Upper lobe of left lung (tissue), 6 donors: ENCODE data around the gene GGT7. TPM values are rescaled to one million over a fixed set of nuclear protein-coding genes. Genes with fewer than 3 reads are reported as not detected.
"Not testable (repeated sequence)": the region's sequence is repeated elsewhere in the genome, so short reads cannot be mapped to it uniquely, and the experiment has no call there.

Experiments
- ATAC-seq, 2 donors: fragments of 200-7000 bp; cut with Tn5 transposase; one replicate each; pipeline ENCODE4 v1.9.1; 2022; ENCODE audit warnings: mild to moderate bottlenecking in 2 of 2, moderate library complexity in 2 of 2; ENCODE audit not compliant: low FRiP score in 2 of 2
- DNase-seq, 2 donors: peaks; one replicate each; pipeline ENCODE4 v3.0.0-alpha.2; 2019 to 2020
- H3K27ac ChIP-seq, 4 donors: fragments of 200-600 bp; sonication (generic); one replicate each; pipeline ENCODE4 v1.5.1; 2016 to 2019
- H3K27me3 ChIP-seq, 4 donors: fragments of 200-600 bp; sonication (generic); one replicate each; pipeline ENCODE4 v1.5.1; 2017 to 2019
- H3K36me3 ChIP-seq, 4 donors: fragments of 200-600 bp; sonication (generic); one replicate each; pipeline ENCODE4 v1.5.1; 2016 to 2019
- H3K4me1 ChIP-seq, 4 donors: fragments of 200-600 bp; sonication (generic); one replicate each; pipeline ENCODE4 v1.5.1; 2018 to 2019
- H3K4me3 ChIP-seq, 4 donors: fragments of 200-600 bp; sonication (generic); one replicate each; pipeline ENCODE4 v1.5.1; 2017 to 2019; ENCODE audit warnings: mild to moderate bottlenecking in 2 of 4, moderate library complexity in 1 of 4
- H3K9me3 ChIP-seq, 4 donors: fragments of 200-600 bp; sonication (generic); one replicate each; pipeline ENCODE4 v1.5.1; 2018 to 2019
- EP300 ChIP-seq, 4 donors: sonication (generic); formaldehyde crosslinking; IDR thresholded peaks; one replicate each; pipeline ENCODE4 v1.5.1; 2017; ENCODE audit warnings: antibody characterized with exemption in 4 of 4, control low read depth in 2 of 4
- POLR2A ChIP-seq, 4 donors: fragments of 450-650 bp; IDR thresholded peaks; one replicate each; pipeline ENCODE4 v1.5.1; 2016 to 2017; ENCODE audit warnings: antibody characterized with exemption in 4 of 4, mild to moderate bottlenecking in 2 of 4
- POLR2AphosphoS5 ChIP-seq, 2 donors: sonication (generic); formaldehyde crosslinking; IDR thresholded peaks; one replicate each; pipeline ENCODE4 v1.5.1; 2017; ENCODE audit warnings: antibody characterized with exemption in 2 of 2
- WGBS, 2 donors: methylation state at CpG; one replicate each; pipeline ENCODE4 v1.1.5; 2017 to 2018; 5-methylcytosine and 5-hydroxymethylcytosine counted together
- total RNA-seq, 6 donors: library from RNA; depleted of rRNA in 4 of 6; stranded (reverse); fragments of >200 nt in 4 of 6; gene quantifications; one replicate each; pipeline versions ENCODE4 v1.1.0 to v1.2.1, GENCODE V29; 2016 to 2021
- TF ChIP-seq, protein P1 (sequence below), 6 experiments: fragments of 450-650 bp in 4 of 6; fragments of 200-600 bp in 2 of 6; sonication (generic) in 2 of 6; IDR thresholded peaks; one replicate each; pipeline ENCODE4 v1.5.1; 2016 to 2019; ENCODE audit warnings: antibody characterized with exemption in 6 of 6
- donor health status: DM: no; HTN: no; CAD: no; lungs with moderate emphysema.
- donor health status: DM: no; HTN: yes; CAD: no; lungs with severe emphysema.

GGT7 gene
- total RNA-seq, 6 donors from 2014 or later: 12.9 to 49.2 (median 25.1) TPM

DNA sequence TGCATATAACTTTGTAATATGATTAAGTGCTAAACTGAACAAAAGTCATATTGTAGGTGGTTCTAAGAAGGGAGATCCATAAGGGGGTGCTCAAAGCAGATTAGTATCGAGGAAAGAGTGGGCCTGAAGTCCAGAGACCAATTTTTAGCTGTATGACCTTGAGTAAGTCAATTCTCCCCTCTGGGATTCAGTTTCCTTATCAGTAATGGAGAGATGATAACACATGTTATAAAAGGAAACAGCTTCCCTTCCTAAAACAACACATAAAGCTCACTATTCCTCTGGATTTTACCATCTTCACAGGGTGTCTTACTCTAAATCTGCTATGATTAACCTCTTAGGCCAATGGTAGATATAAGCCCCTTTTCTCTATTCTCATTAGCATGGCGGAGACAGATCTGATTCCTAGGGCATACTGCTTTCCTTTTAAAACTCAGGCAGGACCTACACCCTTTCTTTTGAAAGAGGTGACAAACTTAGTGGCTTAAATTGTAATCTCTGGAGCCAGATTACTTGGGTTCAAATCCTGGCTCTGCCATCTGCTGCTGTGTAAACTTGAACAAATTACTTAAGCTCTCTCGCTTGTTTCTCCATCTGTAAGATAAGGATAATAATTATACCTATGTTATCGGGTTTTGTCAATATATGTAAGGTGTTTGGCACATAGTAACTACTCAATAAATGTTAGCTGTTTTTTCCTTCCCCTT is 43.2 kb upstream of the GGT7 start:
- TF ChIP-seq POLR2A (IDR thresholded peaks at IDR 0.05): no peak
- TF ChIP-seq, protein P1, sequence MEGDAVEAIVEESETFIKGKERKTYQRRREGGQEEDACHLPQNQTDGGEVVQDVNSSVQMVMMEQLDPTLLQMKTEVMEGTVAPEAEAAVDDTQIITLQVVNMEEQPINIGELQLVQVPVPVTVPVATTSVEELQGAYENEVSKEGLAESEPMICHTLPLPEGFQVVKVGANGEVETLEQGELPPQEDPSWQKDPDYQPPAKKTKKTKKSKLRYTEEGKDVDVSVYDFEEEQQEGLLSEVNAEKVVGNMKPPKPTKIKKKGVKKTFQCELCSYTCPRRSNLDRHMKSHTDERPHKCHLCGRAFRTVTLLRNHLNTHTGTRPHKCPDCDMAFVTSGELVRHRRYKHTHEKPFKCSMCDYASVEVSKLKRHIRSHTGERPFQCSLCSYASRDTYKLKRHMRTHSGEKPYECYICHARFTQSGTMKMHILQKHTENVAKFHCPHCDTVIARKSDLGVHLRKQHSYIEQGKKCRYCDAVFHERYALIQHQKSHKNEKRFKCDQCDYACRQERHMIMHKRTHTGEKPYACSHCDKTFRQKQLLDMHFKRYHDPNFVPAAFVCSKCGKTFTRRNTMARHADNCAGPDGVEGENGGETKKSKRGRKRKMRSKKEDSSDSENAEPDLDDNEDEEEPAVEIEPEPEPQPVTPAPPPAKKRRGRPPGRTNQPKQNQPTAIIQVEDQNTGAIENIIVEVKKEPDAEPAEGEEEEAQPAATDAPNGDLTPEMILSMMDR (IDR thresholded peaks at IDR 0.05): no peak
- no peak for TF ChIP-seq EP300 (IDR thresholded peaks at IDR 0.05)
- no peak for TF ChIP-seq POLR2AphosphoS5 (IDR thresholded peaks at IDR 0.05)
- ATAC-seq (no peak), DNase-seq (no peak)
- Histone ChIP-seq H3K9me3 (no peaks in the 10 kb centered on the region), H3K4me3 (no peak overlapping the region), H3K27me3 (no peaks in the 10 kb centered on the region), H3K4me1 (peaks cover 0 to under 1% (median 0%) of the 10 kb centered on the region in 4 donors), H3K36me3 (peaks cover 0 to 51% (median 17%) of the 10 kb centered on the region in 4 donors), H3K27ac (no peak overlapping the region)
- WGBS, 2 donors: 92 to 93% methylated on average over 4 of the region's 4 CpGs

DNA sequence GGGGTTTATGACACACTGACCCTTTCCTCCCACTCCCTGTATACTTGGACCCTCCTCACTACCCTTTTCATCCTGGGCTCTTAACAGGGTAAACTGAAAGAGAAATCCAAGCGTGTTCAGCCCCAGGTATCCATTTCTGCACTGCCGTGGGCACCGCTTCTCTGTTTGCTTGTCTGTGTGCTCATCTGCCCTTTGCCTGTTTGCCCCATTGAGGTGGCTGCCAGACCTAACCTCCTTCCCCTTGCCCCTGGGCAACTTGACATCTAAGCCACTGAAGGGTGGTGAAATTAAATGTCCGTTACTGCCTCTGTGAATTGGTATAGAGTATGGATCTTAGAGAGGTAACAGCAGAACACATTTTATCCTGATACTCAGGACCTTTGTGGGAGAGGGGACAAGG is 42.5 kb upstream of the GGT7 start:
- Histone ChIP-seq H3K4me3 (no peak overlapping the region), H3K27ac (no peak overlapping the region), H3K27me3 (no peaks in the 10 kb centered on the region), H3K4me1 (no peaks in the 10 kb centered on the region), H3K9me3 (no peaks in the 10 kb centered on the region), H3K36me3 (peaks cover 0 to 43% (median 10%) of the 10 kb centered on the region in 4 donors)
- 91 to 97% methylated on average over 4 of the region's 4 CpGs for WGBS, 2 donors
- ATAC-seq: no peak
- TF ChIP-seq POLR2A (IDR thresholded peaks at IDR 0.05) (no peak), EP300 (IDR thresholded peaks at IDR 0.05) (no peak), POLR2AphosphoS5 (IDR thresholded peaks at IDR 0.05) (no peak)
- TF ChIP-seq, protein P1 (IDR thresholded peaks at IDR 0.05): no peak
- no peak for DNase-seq

DNA sequence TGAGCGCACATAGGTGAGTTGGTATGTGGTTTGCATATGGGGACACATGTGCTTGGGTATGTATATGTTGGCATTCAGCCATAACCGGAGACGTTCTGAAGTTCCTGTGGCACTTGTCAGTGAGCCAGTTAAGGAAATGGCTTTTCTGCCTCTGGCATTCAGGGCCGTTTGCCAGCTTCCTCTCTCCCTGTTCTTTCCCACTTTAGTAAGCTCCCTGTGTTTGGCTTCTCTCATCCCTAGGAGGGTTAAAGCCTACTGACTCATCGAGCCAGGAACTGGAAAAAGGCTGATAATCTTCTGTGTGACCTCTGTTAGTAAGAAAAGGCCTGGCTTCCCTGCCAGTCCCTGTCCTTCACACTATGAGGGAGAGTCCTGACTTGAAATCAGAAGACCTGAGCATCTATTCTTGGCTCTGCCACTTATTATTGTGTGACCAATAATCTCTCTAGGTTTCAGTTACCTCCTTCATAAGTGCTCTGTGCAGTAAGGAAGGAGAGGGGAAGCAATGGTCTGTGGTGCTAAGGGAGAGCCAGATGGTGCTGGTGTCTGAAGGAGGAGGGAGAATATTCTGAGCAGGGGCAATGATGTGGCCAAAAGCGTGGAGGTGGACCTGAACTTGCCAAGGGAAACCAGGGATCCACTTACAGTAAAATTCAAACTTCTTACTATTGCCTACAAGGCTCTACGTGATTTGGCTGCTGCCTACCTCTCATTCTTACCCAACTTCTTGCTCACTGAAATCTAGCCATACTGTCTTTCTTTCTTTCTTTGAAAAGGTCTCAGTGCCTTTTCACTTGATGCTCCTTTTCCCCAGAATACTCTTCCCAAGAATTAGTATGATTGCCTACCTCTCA is 35.2 kb upstream of the GGT7 start:
- peak in 1 of 2 donors; percentile 69 for DNase-seq

DNA sequence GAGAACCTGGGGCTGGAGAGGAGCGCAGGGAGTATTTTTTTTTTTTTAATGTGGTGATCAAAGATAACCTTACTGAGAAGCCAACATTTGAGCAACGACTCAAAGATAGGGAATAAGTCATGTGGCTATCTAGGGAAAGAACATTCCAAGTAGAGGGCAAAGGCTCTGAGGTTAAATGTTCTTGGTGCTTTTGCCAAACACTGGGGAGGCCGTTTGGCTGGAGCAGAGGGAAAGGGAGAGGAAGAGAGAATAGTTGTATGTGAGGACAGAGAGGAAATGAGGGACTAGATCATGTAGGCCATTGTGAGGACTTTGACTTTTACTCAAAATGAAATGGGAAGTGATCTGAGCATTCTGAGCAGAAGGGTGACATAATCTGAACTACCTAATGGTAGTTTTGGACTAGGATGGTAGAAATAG is 31.6 kb upstream of the GGT7 start:
- WGBS, 2 donors: 47 to 49% methylated on average over 3 of the region's 3 CpGs
- Histone ChIP-seq H3K27me3 (no peaks in the 10 kb centered on the region), H3K4me3 (no peak overlapping the region), H3K9me3 (no peaks in the 10 kb centered on the region), H3K27ac (peak overlapping the region in 2 of 4 donors; percentile 34 to 49), H3K36me3 (peaks cover 0 to 3% (median 0%) of the 10 kb centered on the region in 4 donors), H3K4me1 (peaks cover 18 to 39% (median 28%) of the 10 kb centered on the region in 4 donors)
- DNase-seq (no peak), ATAC-seq (peak in 1 of 2 donors; percentile 46)
- TF ChIP-seq POLR2AphosphoS5 (IDR thresholded peaks at IDR 0.05) (no peak), POLR2A (IDR thresholded peaks at IDR 0.05) (no peak), EP300 (IDR thresholded peaks at IDR 0.05) (no peak)
- TF ChIP-seq, protein P1 (IDR thresholded peaks at IDR 0.05): no peak

More for the DNA sequence above, 35.2 kb upstream of the GGT7 start:
- Histone ChIP-seq H3K27me3 (no peaks in the 10 kb centered on the region), H3K9me3 (no peaks in the 10 kb centered on the region), H3K27ac (peak overlapping the region; percentile 55 to 82 (median 78)), H3K4me1 (peaks cover 18 to 39% (median 28%) of the 10 kb centered on the region in 4 donors), H3K36me3 (no peaks in the 10 kb centered on the region), H3K4me3 (no peak overlapping the region)
- WGBS, 2 donors: 21 to 25% methylated on average over 7 of the region's 7 CpGs
- TF ChIP-seq, protein P1 (IDR thresholded peaks at IDR 0.05): no peak
- TF ChIP-seq EP300 (IDR thresholded peaks at IDR 0.05) (no peak), POLR2AphosphoS5 (IDR thresholded peaks at IDR 0.05) (no peak), POLR2A (IDR thresholded peaks at IDR 0.05) (no peak)
- peak; percentile 52 to 79 for ATAC-seq

DNA sequence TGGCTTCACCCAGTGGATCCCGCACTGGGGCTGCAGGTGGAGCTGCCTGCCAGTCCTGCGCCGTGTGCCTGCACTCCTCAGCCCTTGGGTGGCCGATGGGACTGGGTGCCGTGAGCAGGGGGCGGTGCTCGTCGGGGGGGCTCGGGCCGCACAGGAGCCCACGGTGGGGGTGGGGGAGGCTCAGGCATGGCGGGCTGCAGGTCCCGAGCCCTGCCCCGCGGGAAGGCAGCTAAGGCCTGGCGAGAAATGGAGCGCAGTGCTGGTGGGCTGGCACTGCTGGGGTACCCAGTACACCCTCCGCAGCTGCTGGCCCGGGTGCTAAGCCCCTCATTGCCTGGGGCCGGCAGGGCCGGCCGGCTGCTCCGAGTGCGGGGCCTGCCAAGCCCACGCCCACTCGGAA is 26.1 kb upstream of the GGT7 start:
- not testable (repeated sequence) for H3K27me3 ChIP-seq, H3K36me3 ChIP-seq, H3K4me3 ChIP-seq, H3K27ac ChIP-seq, H3K9me3 ChIP-seq, ATAC-seq
- peaks cover 11 to 29% (median 17%) of the 10 kb centered on the region in 4 donors for H3K4me1 ChIP-seq
- WGBS, 2 donors: 100% methylated on average over 1 to 2 of the region's 26 CpGs
- peak in 1 of 2 donors; percentile 58 for DNase-seq

DNA sequence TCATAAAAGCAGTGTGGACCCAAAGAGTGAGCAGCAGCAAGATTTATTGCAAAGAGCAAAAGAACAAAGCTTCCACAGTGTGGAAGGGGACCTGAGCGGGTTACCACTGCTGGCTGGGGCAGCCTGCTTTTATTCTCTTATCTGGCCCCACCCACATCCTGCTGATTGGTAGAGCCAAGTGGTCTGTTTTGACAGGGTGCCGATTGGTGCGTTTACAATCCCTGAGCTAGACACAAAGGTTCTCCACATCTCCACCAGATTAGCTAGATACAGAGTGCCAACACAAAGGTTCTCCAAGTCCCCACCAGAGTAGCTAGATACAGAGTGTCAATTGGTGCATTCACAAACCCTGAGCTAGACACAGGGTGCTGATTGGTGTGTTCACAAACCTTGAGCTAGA is 25.5 kb upstream of the GGT7 start:
- ATAC-seq, H3K9me3 ChIP-seq, H3K27ac ChIP-seq, H3K27me3 ChIP-seq, H3K36me3 ChIP-seq, DNase-seq, H3K4me3 ChIP-seq: not testable (repeated sequence)
- 54 to 83% methylated on average over 1 to 2 of the region's 3 CpGs for WGBS, 2 donors
- H3K4me1 ChIP-seq: peaks cover 11 to 30% (median 17%) of the 10 kb centered on the region in 4 donors
